Mesothelial cell of epicardium (in vitro differentiated cells): ENCODE data around the gene OR2L2. TPM values are rescaled to one million over a fixed set of nuclear protein-coding genes. Genes with fewer than 3 reads are reported as not detected.

ENCODE experiments used
- DNase-seq, 2 experiments: peaks; one replicate each; pipeline ENCODE4 v3.0.0; 2021; ENCODE audit warnings: low spot score in 2 of 2; ENCODE audit not compliant: unreplicated experiment in 2 of 2
- H3K27ac Mint-ChIP-seq: 2 replicates; pipeline ENCODE4 v1.8.0; 2021; ENCODE audit warnings: mixed read lengths
- H3K27me3 Mint-ChIP-seq: 2 replicates; pipeline ENCODE4 v1.8.0; 2021; ENCODE audit warnings: low read depth, mixed read lengths
- H3K36me3 Mint-ChIP-seq: 2 replicates; pipeline ENCODE4 v1.8.0; 2021; ENCODE audit warnings: mixed read lengths
- H3K4me1 Mint-ChIP-seq: 2 replicates; pipeline ENCODE4 v1.8.0; 2021; ENCODE audit warnings: mixed read lengths
- H3K4me3 Mint-ChIP-seq: 2 replicates; pipeline ENCODE4 v1.8.0; 2021; ENCODE audit warnings: mild to moderate bottlenecking, moderate library complexity, mixed read lengths
- H3K9me3 Mint-ChIP-seq: 2 replicates; pipeline ENCODE4 v1.8.0; 2021; ENCODE audit warnings: mixed read lengths
- total RNA-seq: library from RNA; stranded (reverse); gene quantifications from 3 replicates; pipeline ENCODE4 v1.2.1, GENCODE V29; 2021
- TF ChIP-seq, protein P1 (sequence below): fragments of 200-600 bp; sonication (generic); IDR thresholded peaks from one replicate; pipeline ENCODE4 v1.5.0; 2021; ENCODE audit warnings: antibody characterized with exemption; ENCODE audit not compliant: unreplicated experiment

Gene OR2L2
- total RNA-seq, 1 donor from 2014 or later = 0.31 TPM

DNA sequence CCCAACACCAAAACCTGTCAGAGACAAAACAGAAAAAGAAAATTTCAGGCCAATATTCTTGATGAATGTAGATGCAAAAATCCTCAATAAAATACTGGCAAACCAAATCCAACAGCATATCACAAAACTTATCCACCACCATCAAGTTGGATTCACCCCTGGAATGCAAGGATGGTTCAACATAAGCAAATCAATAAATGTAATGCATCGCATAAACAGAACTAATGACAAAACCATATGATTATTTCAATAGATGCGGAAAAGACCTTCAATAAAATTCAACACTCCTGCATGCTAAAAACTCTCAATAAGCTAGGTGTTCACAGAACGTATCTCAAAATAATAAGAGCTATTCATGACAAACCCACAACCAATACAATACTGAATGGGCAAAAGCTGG lies 20.2 kb upstream of the OR2L2 start:
- peaks cover 80% of the 10 kb centered on the region for H3K9me3 Mint-ChIP-seq
- no peaks in the 10 kb centered on the region for H3K4me1 Mint-ChIP-seq
- H3K27me3 Mint-ChIP-seq = no peaks in the 10 kb centered on the region
- no peak overlapping the region for H3K27ac Mint-ChIP-seq
- H3K36me3 Mint-ChIP-seq = no peaks in the 10 kb centered on the region
- H3K4me3 Mint-ChIP-seq = no peak overlapping the region
- no peak for DNase-seq
- TF ChIP-seq, protein P1, sequence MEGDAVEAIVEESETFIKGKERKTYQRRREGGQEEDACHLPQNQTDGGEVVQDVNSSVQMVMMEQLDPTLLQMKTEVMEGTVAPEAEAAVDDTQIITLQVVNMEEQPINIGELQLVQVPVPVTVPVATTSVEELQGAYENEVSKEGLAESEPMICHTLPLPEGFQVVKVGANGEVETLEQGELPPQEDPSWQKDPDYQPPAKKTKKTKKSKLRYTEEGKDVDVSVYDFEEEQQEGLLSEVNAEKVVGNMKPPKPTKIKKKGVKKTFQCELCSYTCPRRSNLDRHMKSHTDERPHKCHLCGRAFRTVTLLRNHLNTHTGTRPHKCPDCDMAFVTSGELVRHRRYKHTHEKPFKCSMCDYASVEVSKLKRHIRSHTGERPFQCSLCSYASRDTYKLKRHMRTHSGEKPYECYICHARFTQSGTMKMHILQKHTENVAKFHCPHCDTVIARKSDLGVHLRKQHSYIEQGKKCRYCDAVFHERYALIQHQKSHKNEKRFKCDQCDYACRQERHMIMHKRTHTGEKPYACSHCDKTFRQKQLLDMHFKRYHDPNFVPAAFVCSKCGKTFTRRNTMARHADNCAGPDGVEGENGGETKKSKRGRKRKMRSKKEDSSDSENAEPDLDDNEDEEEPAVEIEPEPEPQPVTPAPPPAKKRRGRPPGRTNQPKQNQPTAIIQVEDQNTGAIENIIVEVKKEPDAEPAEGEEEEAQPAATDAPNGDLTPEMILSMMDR = no peak

DNA sequence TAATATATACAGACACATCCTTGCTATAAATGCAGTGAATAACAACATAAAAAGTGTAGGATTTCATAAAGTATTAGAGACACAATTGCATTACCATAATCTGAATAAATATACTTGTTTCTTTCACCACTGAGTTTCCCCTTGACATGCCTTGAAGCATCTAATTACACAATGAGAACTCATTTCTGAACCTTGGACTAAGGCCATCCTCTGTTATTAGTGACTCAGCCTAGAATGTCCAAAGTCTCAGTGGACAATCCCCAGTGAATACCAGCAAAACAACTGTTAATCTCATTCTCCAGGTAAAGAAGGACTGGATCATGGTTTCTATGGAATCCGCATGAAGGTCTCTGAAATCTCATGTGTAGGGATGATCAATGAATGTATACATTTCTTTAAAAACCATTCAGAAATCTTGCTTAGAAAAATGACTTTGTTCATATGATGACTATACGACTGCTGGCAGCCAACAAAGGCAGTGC lies 16.6 kb upstream of the OR2L2 start, which contains the start of gene OR2L5:
Gene OR2L5, plus strand, starts transcription at position 432 of the 482 bp plus-strand sequence. CDS start 8,288 bp downstream, outside the sequence.
- Mint-ChIP-seq H3K4me1 (no peaks in the 10 kb centered on the region), H3K27ac (no peak within 1 kb of the TSS), H3K4me3 (no peak within 1 kb of the TSS), H3K27me3 (no peaks in the 10 kb centered on the region), H3K9me3 (peaks cover 75% of the 10 kb centered on the region), H3K36me3 (no peaks in the 10 kb centered on the region)
- no peak for DNase-seq
- TF ChIP-seq, protein P1 = no peak

GRCh38 chr1:248015803-248016202 lies 14.1 kb upstream of the OR2L2 start:
- TF ChIP-seq, protein P1 = no peak
- DNase-seq = no peak
- Mint-ChIP-seq H3K4me1 (no peaks in the 10 kb centered on the region), H3K4me3 (no peak overlapping the region), H3K9me3 (peaks cover 70% of the 10 kb centered on the region), H3K36me3 (no peaks in the 10 kb centered on the region), H3K27me3 (no peaks in the 10 kb centered on the region), H3K27ac (no peak overlapping the region)

GRCh38 chr1:248045209-248045608 lies 15.3 kb downstream of the OR2L2 start:
- TF ChIP-seq, protein P1 = no peak
- H3K4me1 Mint-ChIP-seq = no peaks in the 10 kb centered on the region
- DNase-seq = no peak
- H3K4me3 Mint-ChIP-seq = no peak overlapping the region
- H3K27ac Mint-ChIP-seq = no peak overlapping the region
- H3K9me3 Mint-ChIP-seq = peaks cover 58% of the 10 kb centered on the region
- H3K36me3 Mint-ChIP-seq = peaks cover 3% of the 10 kb centered on the region
- no peaks in the 10 kb centered on the region for H3K27me3 Mint-ChIP-seq

DNA sequence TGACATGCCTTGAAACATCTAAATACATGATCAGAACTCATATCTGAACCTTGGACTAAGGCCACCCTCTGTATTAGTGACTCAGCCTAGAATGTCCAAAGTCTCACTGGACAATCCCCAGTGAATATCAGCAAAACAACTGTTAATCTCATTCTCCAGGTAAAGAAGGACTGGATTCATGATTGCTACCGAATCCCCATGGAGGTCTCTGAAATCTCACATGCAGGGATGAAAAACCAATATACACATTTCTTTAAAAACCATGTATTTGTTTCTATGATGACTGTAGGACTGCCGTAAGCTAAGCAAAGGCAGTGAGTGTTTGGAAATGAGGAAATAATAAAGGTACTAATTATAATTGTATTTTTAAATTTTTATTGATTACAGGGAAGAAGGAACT lies 16.7 kb downstream of the OR2L2 start, which contains the start of gene OR2L3:
Gene OR2L3, plus strand, starts transcription at position 301 of the 400 bp plus-strand sequence. CDS start 13,846 bp downstream, outside the sequence.
- Mint-ChIP-seq H3K4me1 (no peaks in the 10 kb centered on the region), H3K4me3 (no peak within 1 kb of the TSS), H3K27ac (no peak within 1 kb of the TSS), H3K9me3 (peaks cover 57% of the 10 kb centered on the region), H3K36me3 (peaks cover 4% of the 10 kb centered on the region), H3K27me3 (no peaks in the 10 kb centered on the region)
- TF ChIP-seq, protein P1 = no peak
- no peak for DNase-seq
